KOPT-K1 (cell line): ENCODE results near the gene HMCN1.
"Not testable (repeated sequence)": the region's sequence is repeated elsewhere in the genome, so short reads cannot be mapped to it uniquely, and the experiment has no call there.

Source experiments
- H3K27ac ChIP-seq: fragments of 200-600 bp; sonication (generic); 2 replicates; pipeline ENCODE4 v1.5.1; 2016; ENCODE audit warnings: antibody characterized with exemption, mild to moderate bottlenecking, low read depth, low read length; ENCODE audit not compliant: poor library complexity, severe bottlenecking
- H3K36me3 ChIP-seq: fragments of 200-600 bp; sonication (generic); 2 replicates; pipeline ENCODE4 v1.5.1; 2017; ENCODE audit warnings: antibody characterized with exemption, mild to moderate bottlenecking, low read length, moderate library complexity; ENCODE audit not compliant: insufficient read depth
- H3K9me3 ChIP-seq: fragments of 200-600 bp; sonication (generic); 2 replicates; pipeline ENCODE4 v1.5.1; 2017; ENCODE audit warnings: antibody characterized with exemption, low read length, mild to moderate bottlenecking; ENCODE audit not compliant: insufficient read depth, poor library complexity, severe bottlenecking

The HMCN1 gene

GRCh38 chr1:185775501-185775900 is 41.3 kb downstream of the HMCN1 start:
- Histone ChIP-seq H3K9me3 (no peaks in the 10 kb centered on the region), H3K36me3 (no peaks in the 10 kb centered on the region), H3K27ac (no peak overlapping the region)

- no peaks in the 10 kb centered on the region for H3K9me3 ChIP-seq
- H3K27ac ChIP-seq = no peak overlapping the region
- H3K36me3 ChIP-seq = no peaks in the 10 kb centered on the region
Measured at GRCh38 chr1:185776522-185776921, 42.3 kb downstream of the HMCN1 start.

GRCh38 chr1:185783860-185784259 is 49.7 kb downstream of the HMCN1 start:
- not testable (repeated sequence) for H3K36me3 ChIP-seq, H3K9me3 ChIP-seq, H3K27ac ChIP-seq

GRCh38 chr1:185785586-185785985 is 51.4 kb downstream of the HMCN1 start:
- Histone ChIP-seq H3K9me3 (no peaks in the 10 kb centered on the region), H3K36me3 (no peaks in the 10 kb centered on the region), H3K27ac (no peak overlapping the region)

GRCh38 chr1:185786524-185786923 is 52.3 kb downstream of the HMCN1 start:
- no peaks in the 10 kb centered on the region for H3K36me3 ChIP-seq
- H3K27ac ChIP-seq = no peak overlapping the region
- H3K9me3 ChIP-seq = no peaks in the 10 kb centered on the region

- Histone ChIP-seq H3K9me3 (no peaks in the 10 kb centered on the region), H3K27ac (no peak overlapping the region), H3K36me3 (no peaks in the 10 kb centered on the region)
Measured at GRCh38 chr1:185787238-185787637, 53.0 kb downstream of the HMCN1 start.

- H3K27ac ChIP-seq = no peak overlapping the region
- H3K9me3 ChIP-seq = no peaks in the 10 kb centered on the region
- H3K36me3 ChIP-seq = no peaks in the 10 kb centered on the region
Measured at GRCh38 chr1:185788386-185788785, 54.2 kb downstream of the HMCN1 start.

GRCh38 chr1:185789501-185790193 is 55.5 kb downstream of the HMCN1 start:
- no peaks in the 10 kb centered on the region for H3K36me3 ChIP-seq
- H3K27ac ChIP-seq = no peak overlapping the region
- H3K9me3 ChIP-seq = no peaks in the 10 kb centered on the region

- no peak overlapping the region for H3K27ac ChIP-seq
- H3K9me3 ChIP-seq = no peaks in the 10 kb centered on the region
- H3K36me3 ChIP-seq = no peaks in the 10 kb centered on the region
Measured at GRCh38 chr1:185790194-185790735, 56.1 kb downstream of the HMCN1 start.

GRCh38 chr1:185792040-185792439 is 57.8 kb downstream of the HMCN1 start:
- Histone ChIP-seq H3K27ac (no peak overlapping the region), H3K9me3 (no peaks in the 10 kb centered on the region), H3K36me3 (no peaks in the 10 kb centered on the region)

- H3K27ac ChIP-seq = not testable (repeated sequence)
- H3K9me3 ChIP-seq = peaks cover 17% of the 10 kb centered on the region
Measured at GRCh38 chr1:185794495-185794894, 60.3 kb downstream of the HMCN1 start.

GRCh38 chr1:185795181-185795580 is 61.0 kb downstream of the HMCN1 start:
- no peaks in the 10 kb centered on the region for H3K36me3 ChIP-seq
- no peak overlapping the region for H3K27ac ChIP-seq
- peaks cover 19% of the 10 kb centered on the region for H3K9me3 ChIP-seq

More at GRCh38 chr1:185794495-185794894, 60.3 kb downstream of the HMCN1 start:
- not testable (repeated sequence) for H3K36me3 ChIP-seq

GRCh38 chr1:185798505-185798904 is 64.3 kb downstream of the HMCN1 start:
- Histone ChIP-seq H3K36me3 (no peaks in the 10 kb centered on the region), H3K9me3 (peaks cover 19% of the 10 kb centered on the region), H3K27ac (no peak overlapping the region)

- peaks cover 15% of the 10 kb centered on the region for H3K9me3 ChIP-seq
- no peak overlapping the region for H3K27ac ChIP-seq
- H3K36me3 ChIP-seq = no peaks in the 10 kb centered on the region
Measured at GRCh38 chr1:185803241-185803640, 69.0 kb downstream of the HMCN1 start.

- Histone ChIP-seq H3K36me3 (no peaks in the 10 kb centered on the region), H3K27ac (no peak overlapping the region), H3K9me3 (peaks cover 5% of the 10 kb centered on the region)
Measured at GRCh38 chr1:185804206-185804605, 70.0 kb downstream of the HMCN1 start.

GRCh38 chr1:185804608-185805007 is 70.4 kb downstream of the HMCN1 start:
- Histone ChIP-seq H3K9me3 (peaks cover 1% of the 10 kb centered on the region), H3K36me3 (no peaks in the 10 kb centered on the region), H3K27ac (no peak overlapping the region)
